Measurements from ENCODE around the gene FLVCR1.
"Not testable (repeated sequence)": the region's sequence is repeated elsewhere in the genome, so short reads cannot be mapped to it uniquely, and the experiment has no call there.

Gene FLVCR1

GRCh38 chr1:212825798-212826452, 32.1 kb upstream of the FLVCR1 start:
- TF ChIP-seq CTCF (conservative IDR thresholded peaks at IDR 0.05) (no peak), ZFX (IDR thresholded peaks at IDR 0.05) (no peak)
- H3K27ac ChIP-seq, result no peak overlapping the region

DNA sequence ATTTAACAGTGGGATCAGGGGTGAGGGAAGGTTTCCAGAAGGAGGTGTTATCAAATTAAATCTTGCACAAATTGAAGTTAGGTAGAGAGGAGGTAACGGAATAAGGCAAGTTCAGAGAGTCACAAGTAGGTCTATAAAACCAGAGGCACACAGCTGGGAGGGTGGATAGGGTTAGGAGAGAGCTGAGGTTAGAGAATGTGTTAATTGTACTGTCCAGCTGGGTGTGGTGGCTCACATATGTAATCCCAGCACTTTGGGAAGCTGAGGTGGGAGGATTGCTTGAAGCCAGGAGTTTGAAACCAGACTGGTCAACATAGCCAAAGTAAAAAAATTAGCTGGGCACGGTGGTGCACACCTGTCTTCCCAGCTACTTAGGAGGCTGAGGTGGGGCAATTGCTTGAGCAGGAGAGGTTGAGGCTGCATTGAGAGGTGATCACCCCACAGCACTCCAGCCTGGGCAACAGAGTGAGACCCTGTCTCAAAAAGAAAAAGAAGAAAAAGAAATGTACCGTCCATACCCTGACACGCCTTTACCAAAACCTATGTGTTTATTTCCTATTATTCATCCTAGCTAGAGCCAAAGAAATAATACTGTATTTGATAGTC, 30.8 kb upstream of the FLVCR1 start:
- H3K27ac ChIP-seq, result no peak overlapping the region
- TF ChIP-seq CTCF (conservative IDR thresholded peaks at IDR 0.05) (no peak), ZFX (IDR thresholded peaks at IDR 0.05) (no peak)

DNA sequence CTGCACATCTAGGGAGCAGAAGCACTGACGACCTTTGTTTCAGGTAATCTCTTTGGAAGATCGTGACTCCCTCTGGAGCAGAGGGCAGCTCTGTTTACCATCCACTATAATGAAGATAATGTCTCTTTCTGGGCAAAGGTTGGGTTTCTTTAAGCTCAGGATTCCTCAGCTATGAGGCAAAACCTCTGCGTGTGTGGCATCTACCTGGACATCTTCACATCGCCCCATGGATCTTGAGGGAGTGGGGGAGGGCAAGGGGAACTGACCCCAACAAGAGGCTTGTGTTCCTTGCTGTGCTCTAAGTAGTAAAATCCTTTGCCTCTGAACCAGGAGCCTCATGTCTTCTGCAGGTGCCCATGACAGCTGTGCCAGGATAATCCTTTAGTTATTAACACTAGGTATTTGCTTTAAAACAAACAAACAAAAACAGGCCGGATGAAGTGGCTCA, 30.2 kb upstream of the FLVCR1 start:
- H3K27ac ChIP-seq, result no peak overlapping the region
- TF ChIP-seq ZFX (IDR thresholded peaks at IDR 0.05) (no peak), CTCF (conservative IDR thresholded peaks at IDR 0.05) (no peak)

GRCh38 chr1:212828395-212828794, 29.7 kb upstream of the FLVCR1 start:
- TF ChIP-seq ZFX (IDR thresholded peaks at IDR 0.05), result no peak
- no peak for TF ChIP-seq CTCF (conservative IDR thresholded peaks at IDR 0.05)
- H3K27ac ChIP-seq, result no peak overlapping the region

- H3K27ac ChIP-seq, result not testable (repeated sequence)
These were observed 24.6 kb upstream of the FLVCR1 start for GRCh38 chr1:212833211-212834207.

GRCh38 chr1:212838145-212838544, 19.9 kb upstream of the FLVCR1 start:
- no peak for TF ChIP-seq CTCF (conservative IDR thresholded peaks at IDR 0.05)
- TF ChIP-seq ZFX (IDR thresholded peaks at IDR 0.05), result no peak
- no peak overlapping the region for H3K27ac ChIP-seq

GRCh38 chr1:212844521-212844920, 13.6 kb upstream of the FLVCR1 start:
- not testable (repeated sequence) for H3K27ac ChIP-seq

- H3K27ac ChIP-seq, result no peak within 1 kb of the TSS
- no peak for TF ChIP-seq ZFX (IDR thresholded peaks at IDR 0.05)
- TF ChIP-seq CTCF (conservative IDR thresholded peaks at IDR 0.05), result no peak
These were observed 10.5 kb upstream of the FLVCR1 start, which contains the start of gene SPATA45 for GRCh38 chr1:212847549-212847948. Gene SPATA45 (minus strand): TSS chr1:212847649. CDS start chr1:212836149, 11,500 bp downstream.
